Measurements from ENCODE around the gene RDH13.
"Not testable (repeated sequence)": the region's sequence is repeated elsewhere in the genome, so short reads cannot be mapped to it uniquely, and the experiment has no call there.

The RDH13 gene

DNA sequence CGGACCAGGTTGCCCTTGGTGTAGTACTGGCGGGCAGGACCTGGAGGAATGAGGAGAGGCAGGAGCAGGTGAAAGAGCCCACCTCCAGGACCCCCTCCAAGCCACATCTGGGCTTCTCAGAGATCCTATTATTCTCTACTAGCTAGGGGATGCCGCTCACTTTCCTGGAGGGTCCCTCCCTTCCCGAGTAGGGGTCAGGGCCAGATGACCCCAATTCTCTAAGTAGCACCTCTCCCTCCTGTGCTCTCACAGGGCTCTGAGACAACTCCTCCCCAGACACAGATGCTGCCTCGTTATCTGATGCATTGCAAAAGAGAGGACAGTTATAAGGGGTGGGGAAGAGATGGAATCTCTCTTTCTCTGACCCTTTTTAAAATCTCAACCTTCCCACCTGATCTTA is 47.8 kb downstream of the RDH13 start:
- DNase-seq (ENCODE audit: low read depth in 3 of 3) = no peak

DNA sequence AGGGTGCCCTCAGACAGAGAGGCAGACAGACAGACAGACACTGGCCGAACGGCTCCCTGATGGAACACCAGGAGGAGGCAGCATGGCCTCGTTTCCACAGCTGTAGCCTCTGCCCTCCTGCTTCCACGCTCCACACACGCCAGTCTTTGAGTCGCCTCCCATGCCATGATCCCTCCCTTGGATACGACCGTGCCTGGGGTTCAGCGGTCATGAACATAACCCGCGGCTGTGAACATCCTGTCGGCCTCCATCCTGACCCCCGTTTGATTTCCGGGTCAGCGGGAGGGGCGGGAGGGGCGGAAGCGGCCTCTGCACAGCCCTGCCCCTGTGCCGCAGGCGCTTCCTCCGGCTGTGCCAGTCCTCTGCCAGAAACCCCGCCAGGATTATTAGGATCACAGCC is 48.2 kb downstream of the RDH13 start:
- no peak for DNase-seq (ENCODE audit: low read depth in 3 of 3)

DNA sequence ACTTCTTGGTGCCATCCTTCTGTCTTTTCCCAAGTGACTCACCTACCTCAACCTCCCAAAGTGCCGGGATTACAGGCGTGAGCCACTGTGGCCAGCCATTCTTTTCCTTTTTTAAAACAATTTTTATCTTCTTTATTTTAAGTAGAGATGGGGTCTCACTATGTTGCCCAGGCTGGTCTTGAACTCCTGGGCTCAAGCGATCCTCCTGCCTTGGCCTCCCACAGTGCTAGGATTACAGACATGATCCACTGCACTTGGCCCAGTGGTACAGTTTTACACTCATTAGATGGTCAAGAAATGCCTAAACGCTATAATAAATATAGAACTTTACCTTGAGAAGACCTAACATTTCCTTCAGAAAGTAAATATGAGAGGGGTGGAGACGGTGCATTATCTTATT is 49.4 kb downstream of the RDH13 start:
- no peak for DNase-seq (ENCODE audit: low read depth in 3 of 3)

DNA sequence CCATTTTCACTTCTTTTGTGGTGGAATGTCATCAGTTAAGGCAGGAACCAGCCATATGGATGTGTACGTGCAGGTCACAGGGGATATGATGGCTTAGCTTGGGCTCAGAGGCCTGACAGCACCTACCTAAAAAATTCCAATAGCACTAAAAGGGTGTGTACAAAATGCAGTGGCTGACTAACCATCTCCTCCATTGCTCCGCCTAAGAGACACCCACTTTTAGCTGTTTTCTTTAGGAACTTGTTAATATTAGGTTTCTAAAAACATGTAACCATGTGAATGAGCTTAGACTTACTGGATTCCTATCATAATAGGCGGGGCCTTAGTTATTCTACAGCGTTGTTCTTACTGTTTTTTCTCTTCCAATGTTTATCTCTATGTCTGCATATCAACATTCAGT is 50.6 kb downstream of the RDH13 start:
- no peak for DNase-seq (ENCODE audit: low read depth in 3 of 3)

DNA sequence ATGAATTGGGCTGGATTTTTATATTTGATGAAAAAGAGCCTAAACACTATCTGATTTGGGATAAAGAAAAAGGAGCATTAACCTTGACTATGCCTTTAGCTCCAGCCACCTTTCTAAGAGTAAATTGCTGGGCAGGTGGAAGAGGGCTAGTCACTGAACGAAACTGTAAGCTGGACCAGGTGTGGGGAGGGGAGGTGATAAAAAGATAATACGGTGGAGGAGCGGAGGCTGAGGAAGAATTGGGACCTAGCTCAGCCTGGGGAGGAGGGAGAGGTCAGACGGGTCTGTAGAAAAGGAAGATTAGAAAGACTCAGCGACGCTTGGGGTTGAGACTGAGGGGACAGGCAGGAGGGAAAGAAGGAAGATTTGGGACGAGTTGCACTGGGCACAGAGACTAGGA is 52.4 kb downstream of the RDH13 start:
- DNase-seq (ENCODE audit: low read depth in 3 of 3) = not testable (repeated sequence)

DNA sequence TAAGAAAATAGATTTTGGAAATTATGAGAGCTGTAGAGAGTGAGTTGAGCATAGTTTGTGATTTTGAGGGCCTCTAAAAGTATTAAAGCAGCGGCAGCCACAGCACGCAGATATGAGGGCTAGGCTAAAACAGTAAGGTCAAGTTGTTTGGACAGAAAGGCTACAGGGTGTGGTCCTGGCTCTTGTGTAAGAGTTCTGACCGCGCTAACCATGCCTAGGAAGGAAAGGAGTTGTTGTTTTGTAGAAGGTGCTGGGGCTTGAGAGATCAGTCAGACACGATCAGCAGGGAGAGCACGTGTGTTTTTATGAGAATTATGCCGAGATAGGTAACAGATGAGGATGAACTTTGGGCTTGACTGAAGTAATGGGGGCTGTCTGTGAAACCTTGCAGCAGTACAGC is 54.2 kb downstream of the RDH13 start:
- not testable (repeated sequence) for DNase-seq (ENCODE audit: low read depth in 3 of 3)

DNA sequence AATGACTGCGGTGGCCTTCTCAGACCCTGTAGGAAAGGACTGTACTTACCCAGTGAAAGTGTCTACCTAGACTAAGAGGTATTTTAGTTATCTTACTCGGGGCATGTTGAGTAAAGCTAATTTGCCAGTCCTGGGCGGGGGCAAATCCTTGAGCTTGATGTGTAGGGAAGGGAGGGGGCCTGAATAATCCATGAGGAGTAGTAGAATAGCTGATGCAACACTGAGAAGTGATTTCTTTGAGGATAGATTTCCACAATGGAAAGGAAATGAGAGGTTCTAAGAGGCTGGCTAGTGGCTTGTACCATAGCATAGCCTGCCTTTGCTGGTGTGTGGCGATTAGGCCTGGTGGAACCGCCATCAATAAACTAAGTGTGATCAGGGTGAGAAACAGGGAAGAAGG is 54.8 kb downstream of the RDH13 start:
- not testable (repeated sequence) for DNase-seq (ENCODE audit: low read depth in 3 of 3)

DNA sequence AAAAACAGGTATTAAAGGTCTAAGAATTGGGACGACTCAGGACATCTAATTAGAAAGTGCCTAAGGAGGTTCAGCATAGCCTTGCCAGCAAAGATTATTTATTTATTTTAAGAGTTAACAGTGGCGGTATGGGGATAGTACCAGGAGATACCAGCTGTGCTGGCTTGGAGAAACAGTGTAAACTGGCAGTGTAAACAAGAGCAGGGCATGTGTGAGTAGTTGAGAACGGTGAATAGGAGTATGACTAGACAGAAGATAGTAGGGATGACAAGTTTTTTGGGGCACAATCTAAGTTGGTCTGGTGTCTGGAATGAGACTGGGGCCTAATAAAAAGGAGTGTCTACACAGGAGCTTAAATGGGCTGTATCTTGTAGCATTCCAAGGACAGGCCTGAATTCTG is 55.4 kb downstream of the RDH13 start:
- DNase-seq (ENCODE audit: low read depth in 3 of 3) = not testable (repeated sequence)

DNA sequence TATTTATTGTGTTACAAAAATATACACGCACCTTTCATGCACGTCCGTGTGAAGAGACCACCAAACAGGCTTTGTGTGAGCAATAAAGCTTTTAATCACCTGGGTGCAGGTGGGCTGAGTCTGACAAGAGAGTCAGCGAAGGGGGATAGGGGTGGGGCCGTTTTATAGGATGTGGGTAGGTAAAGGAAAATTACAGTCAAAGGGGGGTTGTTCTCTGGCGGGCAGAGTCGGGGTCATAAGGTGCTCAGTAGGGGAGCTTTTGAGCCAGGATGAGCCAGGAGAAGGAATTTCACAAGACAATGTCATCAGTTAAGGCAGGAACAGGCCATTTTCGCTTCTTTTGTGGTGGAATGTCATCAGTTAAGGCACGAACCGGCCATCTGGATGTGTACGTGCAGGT is 56.2 kb downstream of the RDH13 start:
- DNase-seq (ENCODE audit: low read depth in 3 of 3) = not testable (repeated sequence)

DNA sequence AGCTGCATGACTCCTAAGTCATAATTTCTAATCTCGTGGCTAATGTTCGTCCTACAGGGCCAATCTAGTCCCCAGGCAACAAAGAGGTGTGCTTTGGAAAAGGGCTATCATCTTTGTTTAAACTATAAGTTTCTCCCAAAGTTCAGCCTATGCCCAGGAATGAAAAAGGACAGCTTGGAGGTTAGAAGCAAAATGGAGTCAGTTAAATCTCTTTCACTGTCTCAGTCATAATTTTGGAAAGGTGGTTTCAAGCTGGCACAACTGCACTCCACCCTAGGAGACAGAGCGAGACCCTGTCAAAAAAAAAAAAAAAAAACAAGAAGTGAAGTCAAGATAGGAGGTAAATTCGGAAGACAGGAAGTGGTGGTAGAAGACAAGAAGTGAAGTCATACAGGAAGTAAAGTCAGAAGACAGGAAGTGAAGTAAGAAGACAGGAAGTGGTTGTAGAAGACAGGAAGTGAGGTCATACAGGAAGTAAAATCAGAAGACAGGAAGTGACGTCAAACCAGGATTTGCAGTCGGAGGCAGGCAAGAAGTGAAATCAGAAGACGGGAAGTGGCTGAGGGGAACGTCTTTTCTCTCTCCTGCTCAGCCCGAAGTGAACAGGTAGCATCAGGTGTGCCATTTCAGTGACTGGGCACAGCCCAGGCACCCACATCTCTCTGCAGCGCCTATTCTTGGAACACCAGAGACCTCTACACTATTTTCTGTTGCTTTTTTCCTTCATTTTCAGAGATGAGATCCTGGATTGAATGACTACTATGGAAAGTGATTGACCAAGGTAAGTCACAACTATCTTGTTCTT is 57.1 kb downstream of the RDH13 start:
- DNase-seq (ENCODE audit: low read depth in 3 of 3) = peak; percentile 6 to 8 (median 8)

DNA sequence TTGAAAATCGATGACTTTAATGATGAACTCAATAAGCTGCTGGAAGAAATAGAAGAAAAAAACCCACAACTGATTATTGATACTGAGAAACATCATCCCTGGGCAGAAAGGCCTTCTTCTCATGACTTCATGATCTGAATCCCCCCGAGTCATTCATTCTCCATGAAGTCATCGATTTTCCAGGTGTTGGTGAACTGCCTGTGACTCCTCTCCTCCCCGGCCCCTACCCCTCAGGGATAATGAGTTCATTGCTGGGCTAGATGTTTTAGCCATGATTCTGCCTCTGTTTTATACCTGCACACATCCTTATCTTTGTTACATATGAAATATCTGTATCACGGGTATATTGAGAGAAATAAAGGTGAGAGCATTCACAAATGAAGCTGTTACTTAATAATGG is 62.2 kb downstream of the RDH13 start:
- no peak for DNase-seq (ENCODE audit: low read depth in 3 of 3)

DNA sequence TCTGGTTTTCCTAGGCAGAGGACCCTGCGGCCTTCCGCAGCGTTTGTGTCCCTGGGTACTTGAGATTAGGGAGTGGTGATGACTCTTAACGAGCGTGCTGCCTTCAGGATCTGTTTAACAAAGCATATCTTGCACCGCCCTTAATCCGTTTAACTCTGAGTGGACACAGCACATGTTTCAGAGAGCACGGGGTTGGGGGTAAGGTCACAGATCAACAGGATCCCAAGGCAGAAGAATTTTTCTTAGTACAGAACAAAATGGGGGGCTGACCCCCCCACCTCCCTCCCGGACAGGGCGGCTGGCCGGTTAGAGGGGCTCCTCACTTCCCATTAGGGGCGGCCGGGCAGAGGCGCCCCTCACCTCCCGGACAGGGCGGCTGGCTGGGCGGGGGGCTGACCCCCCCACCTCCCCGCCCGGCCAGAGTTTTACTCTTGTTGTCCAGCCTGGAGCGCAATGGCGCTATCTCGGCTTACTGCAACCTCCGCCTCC is 64.2 kb downstream of the RDH13 start:
- not testable (repeated sequence) for DNase-seq (ENCODE audit: low read depth in 3 of 3)

DNA sequence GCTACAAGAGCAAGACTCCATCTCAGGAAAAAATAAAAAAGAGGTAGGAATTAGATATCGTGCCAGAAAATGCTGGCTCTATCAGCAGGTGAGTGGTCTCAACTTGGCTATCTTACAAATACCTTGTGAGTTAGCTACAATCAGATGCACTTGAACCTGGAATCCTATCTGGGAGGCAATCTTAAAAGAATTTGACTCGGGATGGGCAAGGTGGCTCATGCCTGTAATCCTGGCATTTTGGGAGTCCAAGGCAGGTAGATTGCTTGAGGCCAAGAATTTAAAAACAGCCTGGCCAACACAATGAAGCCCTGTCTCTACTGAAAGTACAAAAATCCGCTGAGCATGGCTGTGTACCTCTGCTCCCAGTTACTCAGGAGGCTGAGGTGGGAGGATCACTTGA is 67.4 kb downstream of the RDH13 start:
- no peak for DNase-seq (ENCODE audit: low read depth in 3 of 3)
